HG03103 (cell line): ENCODE data around the gene AOPEP.

Experiments
- ATAC-seq: cut with Tn5 transposase; IDR thresholded peaks from one replicate; pipeline ENCODE4 v1.9.1; 2021; ENCODE audit warnings: low read depth; ENCODE audit not compliant: unreplicated experiment

The AOPEP gene

DNA sequence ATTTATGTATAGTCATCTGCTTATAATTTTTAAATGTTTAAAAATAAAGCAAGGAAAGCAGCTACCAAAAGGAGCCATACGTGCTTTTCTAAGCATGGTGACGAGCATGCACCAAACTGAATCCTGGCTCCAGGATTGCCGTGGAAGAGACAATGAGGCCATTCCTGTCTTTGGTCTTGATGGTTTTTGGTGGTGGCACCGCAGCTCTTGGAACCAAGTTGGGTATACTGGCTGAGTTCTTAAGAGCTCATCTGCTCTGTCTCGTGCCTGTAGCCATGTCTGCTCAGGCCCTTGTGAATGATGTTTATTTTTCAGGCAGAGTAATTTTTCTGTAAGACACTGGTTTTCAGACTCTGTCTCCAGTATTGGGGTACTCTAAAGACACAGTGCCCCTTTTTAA is 345.0 kb downstream of the AOPEP start:
- no peak for ATAC-seq

DNA sequence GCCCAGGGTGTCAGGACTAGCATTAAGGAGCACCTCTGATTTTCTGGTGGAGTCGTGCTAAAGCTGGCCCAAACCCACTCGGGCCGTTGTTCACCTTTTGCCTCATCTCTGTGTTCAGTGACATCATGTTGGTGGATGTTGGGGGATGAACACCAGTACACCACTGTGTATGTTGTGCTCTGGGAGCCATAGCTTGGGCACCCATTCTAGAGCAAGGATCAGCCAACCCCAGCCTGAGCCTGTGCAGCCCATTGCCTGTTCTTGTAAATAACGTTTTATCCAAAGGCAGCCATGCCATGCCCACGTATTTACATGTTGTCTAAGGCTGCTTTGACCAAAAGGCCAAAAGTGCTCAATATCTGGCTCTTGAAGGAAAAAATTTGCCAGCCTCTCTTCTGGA is 345.4 kb downstream of the AOPEP start:
- no peak for ATAC-seq

DNA sequence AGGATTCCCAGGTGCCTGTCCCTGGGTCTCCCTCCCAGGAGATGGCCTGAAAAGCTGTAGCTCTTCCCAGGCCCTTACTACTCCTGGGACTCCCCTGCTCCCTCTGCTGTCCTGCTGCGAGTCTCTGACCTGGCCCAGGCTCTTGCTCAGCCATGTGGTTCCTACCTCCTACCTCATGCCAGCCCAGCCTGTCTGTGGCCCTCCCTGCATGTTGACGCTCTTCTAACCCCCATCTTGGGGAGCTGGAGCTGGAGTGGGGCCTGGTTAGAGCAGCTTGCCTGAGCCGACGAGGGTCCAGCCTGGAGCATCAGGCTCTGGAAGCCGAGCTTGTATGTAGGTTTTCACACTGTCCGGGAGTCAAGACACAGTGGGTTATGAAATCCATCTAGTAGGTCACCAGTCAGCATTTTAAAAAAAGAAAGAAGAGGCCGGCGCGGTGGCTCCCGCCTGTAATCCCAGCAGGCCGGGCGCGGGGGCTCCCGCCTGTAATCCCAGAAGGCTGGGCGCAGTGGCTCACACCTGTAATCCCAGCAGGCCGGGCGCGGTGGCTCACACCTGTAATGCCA is 346.6 kb downstream of the AOPEP start:
- ATAC-seq = no peak

DNA sequence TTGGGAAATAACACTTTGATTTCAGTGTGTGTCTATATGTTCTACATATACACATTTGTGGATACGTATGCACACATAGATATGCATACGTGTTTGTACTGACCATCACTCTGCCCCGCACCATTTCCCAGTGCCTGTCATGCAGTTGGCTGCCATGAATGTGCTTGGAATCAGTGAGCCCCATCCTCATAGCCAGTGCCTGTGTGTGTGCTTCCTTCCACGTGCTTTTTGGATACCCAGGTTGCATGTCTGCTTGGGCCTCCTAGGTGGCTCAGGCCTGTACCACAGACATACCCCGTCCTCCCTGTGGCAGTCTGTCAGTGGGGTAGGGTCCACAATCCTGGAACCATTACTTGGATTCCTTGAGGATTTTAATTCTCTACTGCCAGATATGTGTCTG is 347.4 kb downstream of the AOPEP start:
- ATAC-seq = no peak

DNA sequence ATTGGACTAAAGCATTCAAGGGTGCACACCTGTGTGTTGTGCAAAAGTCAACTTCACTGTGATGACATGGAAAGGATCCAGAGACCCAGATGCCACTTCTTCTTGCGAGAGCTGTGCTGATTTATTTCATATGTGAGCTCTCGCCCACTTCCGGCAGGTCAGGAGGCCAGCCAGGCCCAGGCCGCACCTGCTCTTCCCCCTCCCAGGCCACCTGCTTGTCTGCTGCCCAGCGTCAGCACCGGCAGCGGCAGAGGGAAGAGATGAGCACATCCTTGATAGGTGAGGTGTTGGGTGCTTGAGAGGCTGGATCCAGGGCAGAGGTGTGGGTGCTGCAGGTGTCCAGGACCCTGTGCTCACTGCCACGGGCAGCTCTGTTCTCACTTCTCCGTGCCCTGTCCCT is 348.1 kb downstream of the AOPEP start:
- ATAC-seq = no peak

DNA sequence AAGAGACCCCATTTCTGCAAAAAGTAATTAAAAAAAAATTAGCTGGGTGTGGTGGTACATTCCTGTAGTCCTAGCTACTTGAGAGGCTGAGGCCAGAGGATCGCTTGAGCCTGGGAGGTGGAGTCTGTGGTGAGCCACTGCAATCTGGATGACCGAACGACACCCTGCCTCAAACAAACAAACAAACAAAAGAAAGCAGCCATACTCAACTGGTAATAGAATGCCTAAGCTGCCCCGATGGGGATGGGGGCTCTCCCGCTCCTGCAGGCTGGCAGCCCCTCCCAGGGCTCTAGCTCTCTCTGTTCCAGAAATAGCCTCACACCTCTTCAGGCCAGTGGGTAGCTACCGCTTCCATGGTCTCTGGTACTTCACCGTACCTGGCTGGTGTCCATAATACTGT is 349.2 kb downstream of the AOPEP start:
- no peak for ATAC-seq

DNA sequence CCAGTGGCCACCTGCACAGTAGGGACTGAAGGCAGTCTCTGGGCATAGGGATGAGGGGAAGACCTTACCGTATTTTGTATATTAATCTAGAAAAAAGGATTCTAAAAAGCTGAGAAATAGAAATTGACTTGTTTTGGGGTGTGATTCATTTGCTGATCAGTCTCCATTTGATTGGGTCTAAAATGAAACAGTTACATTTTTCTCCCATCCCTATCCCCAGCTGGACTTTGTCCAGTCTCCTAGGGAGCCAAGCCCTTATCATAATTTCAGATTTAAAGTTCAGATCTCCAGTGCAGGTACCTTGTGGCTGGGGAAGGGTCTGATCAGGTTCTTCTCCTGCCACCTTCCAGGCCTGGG is 350.2 kb downstream of the AOPEP start:
- no peak for ATAC-seq

DNA sequence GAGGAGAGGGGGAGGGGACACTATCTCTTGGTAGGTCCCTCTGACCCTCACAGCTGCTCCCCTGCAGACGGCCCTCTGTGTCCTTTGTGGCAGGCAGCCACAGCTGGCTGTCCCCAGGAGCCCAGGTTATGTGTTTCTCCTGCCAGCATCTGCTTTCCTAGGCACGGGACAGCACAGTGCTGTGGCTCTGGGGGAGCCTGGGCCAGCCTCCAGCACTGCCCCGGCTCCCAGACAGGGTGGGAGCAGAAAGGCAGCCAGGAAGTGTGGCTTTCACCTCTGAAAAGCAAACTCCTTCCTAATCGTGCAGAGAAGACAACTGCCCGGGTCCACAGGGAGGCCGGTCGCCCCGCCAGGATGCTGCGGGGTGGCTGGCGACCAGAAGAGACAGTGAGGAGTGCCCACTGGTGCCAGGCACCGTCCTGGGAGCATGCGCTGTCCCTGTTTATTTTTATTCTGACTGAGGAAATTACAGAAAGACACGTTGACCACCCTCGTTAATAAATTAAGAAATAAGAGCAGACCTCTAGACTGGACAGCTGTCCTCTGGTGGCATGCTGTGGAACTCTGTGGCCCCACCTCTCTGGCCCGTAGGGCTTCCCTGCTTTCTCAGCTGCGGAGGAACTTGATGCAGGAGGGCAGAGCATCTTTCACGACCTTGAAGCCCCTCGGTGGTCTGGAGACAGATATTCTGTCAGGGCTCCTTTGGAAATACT is 350.7 kb downstream of the AOPEP start:
- ATAC-seq = no peak

DNA sequence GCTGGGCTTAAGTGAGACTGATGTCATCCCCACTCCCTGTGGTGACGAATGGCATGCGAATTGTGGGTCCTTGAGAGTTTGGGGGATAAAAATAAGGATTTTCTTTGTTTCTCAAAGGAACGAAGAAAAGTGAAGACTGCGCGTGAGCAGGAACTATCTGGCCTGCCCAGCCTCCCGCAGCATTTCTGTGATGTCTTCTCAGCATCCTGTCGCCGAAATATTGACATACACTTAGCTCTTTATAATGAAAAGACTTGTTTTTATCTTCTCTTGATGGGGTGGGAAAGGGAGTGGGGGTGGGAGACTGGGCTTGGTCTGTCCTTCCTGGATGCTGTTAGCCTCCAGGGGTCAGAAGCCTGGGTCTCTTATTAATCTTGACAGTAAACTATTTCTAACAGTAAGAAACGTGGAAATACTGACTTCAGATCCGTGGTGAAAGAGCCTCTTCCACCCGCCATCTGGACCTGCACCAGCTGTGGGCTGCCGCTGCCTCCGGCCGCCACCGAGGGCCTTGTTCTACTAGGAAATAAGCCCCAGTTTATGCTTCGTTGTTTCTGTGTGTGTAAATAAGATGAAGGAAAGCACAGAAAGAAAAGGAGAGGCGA is 351.4 kb downstream of the AOPEP start:
- no peak for ATAC-seq

DNA sequence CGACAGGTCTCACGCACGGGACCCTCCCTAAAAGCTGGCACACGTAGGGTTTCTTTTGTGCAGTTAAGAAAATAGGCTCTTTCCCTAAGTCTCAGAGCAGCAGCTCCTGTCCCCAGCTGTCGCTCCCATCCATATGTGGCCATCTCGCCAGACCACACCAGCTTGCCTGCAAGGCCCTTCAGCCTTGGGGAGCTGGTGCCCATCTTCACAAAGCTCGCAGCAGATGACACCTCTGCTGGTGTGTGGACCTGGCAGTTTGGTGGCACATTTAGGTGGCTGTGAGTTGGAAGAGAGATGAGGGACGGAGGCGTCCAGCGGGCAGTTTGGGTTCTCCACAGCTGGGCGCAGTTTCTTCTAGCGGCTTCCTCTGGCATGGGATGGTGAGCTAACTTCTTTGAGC is 352.0 kb downstream of the AOPEP start:
- ATAC-seq = no peak

DNA sequence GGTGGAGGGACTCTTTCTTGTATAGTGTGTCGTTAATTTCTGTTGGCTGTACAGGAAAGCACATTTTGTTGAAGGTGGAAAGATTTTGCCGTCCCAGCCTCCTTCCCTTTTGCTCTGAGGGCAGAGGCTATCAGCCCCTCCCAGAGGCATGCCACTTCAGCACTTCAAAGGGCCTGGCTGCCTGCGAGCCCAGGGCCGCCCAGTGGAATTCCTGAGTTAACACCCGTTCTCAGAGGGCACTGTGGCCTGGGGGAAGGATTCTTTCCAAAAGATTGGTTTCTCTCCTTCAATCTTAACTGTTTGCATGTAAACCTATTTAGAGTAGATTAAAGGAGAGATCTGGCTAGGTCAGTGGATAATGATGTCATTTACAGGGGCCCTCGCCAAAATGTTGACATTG is 352.4 kb downstream of the AOPEP start:
- ATAC-seq = no peak

DNA sequence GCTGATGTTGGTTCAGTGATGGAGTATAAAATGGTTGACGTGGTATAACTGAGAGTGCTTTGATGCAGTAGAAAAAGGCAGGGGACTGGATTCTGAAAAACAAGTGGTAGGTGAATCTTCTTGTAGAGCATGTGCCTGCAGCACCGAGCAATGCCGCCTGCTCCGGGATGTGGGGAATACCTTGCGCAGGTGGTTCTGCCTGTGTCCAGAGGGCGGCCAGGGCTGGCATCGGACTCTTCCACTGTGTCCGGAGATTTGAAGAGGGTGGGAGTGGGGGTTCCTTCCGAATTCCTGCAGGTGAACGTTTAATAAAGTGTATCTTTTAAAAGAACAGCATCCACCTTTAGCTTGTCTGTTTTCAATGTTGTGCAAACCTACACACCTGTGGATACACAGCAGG is 353.0 kb downstream of the AOPEP start:
- ATAC-seq = no peak

DNA sequence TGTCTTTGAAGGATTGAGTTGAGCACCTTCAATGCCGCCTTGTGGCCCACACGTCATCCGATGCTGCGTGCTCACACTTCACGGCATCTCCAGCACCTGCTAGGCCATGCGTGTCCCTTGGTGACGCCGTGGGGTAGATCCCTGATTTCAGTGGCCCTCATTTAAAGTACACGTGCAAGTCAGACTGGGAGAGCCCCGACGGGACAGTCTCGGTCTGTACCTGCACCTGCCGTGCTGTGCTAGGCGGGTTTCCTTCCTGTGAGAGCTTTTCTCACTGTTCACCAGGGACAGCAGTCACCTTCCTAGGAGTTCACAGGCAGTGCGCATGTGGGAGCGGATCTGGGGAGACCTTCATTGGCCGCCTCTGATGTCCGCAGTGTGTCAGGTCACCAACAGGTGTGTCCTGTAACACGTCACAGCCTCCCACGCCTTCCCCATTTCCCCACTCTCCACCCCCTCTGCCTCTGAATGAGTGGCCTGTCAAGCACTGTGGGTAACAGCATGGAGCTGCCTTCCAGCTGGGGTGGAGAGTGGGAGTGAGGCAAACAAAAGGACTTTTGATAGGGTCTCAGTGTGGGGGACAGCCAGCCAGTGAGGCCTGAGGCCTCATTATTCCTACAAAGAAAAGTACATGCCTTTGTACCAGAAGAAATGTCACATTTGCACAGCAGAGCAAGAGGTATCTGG is 354.6 kb downstream of the AOPEP start:
- no peak for ATAC-seq

DNA sequence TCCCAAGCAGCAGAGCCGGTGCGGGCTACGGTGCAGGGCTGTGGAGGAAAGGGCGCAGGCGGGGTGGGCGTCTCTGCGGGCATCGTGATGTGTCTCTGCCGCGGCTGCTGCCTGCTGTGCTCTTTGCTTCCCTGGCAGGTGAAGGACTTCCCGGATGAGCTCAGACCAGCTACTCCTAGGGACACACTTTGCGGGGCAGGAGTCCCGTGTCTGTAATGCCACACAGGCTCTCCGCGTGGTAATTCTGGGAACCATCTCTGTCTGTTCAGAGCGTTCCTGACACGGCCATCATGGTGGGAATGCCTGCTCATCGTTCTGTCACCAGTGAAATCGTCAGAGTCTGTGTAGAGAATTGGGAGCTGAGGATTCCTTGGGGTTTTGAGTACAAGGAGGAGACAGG is 355.5 kb downstream of the AOPEP start:
- ATAC-seq = no peak

DNA sequence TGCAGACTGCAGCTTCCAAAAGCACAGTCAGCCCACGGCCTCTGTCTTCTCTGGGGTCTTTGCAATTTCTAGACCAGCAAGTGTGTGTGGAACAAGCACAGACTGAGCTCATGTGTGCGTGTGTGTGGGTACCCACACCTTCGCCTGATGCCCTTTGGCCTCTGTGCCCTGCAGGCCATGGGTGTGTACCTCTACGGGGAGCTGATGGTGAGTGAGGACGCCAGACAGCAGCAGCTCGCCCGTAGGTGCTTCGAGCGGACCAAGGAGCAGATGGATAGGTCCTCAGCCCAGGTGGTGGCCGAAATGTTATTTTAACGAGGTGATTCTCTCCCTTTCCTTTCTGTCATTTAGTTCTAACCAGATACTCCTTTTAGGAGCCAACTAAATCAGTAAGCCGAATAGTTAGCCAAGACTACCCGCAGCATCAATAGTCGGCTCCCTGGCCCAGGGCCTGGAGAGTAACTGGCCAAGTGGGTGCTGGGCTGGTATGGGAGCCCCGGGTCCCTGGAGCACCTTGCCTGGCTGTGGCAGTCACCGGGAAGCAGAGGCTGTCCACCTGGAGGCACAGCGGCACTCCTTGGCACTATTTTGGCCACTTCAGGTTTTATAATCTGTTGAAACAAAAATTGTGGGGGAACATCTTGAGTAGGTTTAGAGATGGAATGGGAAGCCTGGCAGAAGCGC is 356.0 kb downstream of the AOPEP start:
- ATAC-seq = no peak

DNA sequence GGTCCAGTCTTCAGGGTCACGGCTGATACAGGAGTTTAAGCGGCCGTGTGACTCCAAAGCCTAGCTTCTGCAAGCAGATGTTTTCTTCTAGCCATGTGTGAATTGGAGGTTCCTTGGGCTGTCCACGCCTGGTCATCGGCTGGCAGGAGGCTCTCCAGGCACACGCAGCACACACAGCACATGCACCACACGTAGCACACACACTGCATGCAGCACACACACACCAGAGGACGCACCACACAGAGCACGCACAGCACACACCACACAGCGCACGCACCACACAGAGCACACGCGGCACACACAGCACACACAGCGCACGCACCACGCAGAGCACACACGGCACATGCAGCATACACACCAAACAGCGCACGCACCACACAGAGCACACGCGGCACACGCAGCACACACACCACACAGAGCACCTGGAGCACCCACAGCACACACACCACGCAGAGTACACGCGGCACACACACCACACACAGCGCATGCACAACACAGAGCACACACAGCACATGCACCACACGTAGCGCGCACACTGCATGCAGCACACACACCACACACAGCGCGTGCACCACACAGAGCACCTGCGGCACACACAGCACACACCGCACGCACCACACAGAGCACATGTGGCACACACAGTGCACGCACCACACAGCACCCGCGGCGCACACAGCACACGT is 356.7 kb downstream of the AOPEP start:
- ATAC-seq = no peak

DNA sequence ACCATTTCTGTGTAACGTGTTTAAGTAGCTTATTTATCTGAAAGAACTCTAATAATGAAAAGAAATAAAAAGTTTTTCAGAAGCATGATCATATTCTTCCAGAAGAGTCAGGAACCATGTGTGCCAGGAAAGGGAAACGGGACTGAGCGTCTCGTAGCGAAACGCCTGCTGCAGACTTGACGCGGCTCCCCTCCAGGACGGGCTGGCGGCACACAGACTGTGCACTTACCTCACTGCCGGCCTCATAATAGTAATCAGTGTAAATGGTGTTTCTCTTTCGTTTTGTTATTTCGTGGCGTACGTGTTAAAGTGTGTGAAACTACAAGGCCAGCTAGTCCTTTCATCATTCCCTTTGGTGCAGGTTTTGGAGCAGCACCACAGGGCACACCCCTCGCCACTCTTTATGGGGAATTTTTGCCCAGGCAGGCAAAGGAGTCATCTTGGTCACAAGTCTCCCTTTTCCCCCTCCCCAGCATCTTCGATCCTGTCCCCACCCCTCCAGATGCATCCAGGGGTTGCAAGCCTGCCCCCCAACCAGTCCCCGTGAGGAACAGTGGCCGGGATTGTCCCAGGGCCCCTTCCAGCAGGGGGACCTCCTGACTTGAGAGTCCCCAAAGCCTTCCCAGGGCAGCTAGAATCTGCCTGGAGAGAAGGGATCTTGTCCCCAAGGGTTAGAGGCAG is 357.9 kb downstream of the AOPEP start:
- ATAC-seq = no peak

DNA sequence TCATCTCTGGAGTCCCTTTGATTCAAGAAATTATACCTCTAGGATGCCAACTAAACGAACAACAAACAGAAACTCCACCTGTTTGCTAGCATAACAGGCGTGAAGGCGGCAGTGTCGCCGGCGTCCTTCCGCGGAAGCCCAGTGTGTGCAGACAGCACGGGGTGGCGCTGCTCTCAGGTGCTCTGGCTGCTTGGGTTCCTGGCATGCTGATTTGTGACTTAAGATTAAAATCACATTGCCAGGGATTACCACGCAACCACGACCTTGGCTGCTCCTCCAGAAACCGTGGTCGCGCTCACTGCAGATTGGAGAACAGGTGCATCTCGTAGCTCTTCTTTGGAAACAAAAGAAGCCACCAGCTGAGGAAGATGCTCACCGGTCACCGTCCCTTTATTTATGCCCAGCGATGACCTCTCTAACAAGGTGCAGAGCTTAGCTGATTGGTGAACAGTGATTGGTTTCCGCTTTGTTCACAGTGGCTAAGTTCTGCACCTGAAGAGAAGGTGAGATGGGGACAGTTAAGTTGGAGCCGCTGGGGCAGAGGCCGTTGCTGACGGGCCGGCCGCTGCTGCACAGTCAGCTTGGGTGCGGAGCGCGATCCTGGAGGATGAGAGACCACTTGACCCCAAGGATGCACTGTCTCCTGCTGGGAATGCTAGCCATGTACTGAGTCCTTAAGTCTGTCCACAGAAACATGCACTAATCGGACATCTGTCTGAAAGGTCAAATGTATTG is 358.7 kb downstream of the AOPEP start:
- no peak for ATAC-seq

DNA sequence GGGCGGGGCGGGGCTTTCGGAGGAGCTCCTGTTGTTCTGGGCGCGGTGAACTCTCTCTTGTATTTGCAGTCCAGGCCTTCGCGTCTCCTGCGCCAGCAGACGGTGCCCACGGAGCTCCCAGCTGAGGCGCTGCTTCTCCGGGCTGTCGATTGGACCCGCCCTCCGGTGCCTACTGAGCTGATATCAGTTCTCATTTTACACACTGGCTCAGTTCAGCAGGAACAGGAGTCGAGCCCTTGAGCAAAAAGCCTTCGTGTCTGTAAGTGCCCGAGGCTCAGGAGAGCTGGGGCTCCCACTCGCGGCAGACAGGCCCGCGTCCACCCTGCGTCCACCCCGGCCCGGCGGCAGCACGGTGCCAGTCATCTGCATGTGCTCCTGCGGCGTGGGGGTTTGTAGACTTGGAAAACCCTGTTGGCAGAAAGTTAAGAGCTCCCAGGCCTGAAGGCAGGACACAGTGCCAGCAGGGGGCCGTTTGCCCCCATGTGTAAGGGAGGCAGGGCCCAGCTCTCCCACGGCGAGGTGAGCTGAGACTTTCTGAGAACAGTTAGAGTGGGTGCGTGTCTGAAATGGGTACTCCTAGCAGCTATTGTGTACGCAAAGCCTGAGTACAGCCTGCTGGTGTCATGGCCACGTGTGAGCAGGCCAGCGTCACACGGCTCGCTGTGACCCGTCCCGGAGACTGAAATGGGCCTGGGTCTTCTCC is 359.5 kb downstream of the AOPEP start:
- no peak for ATAC-seq
